Neuron (in vitro differentiated cells): Measurements from ENCODE around the gene ANKRD13A.
"Not testable (repeated sequence)": the region's sequence is repeated elsewhere in the genome, so short reads cannot be mapped to it uniquely, and the experiment has no call there.

Source experiments
- H2AFZ ChIP-seq: one replicate; pipeline ENCODE4 v1.6.1; 2013; ENCODE audit warnings: low read depth, mild to moderate bottlenecking, inconsistent platforms, low read length, moderate library complexity
- H3K27me3 ChIP-seq: one replicate; pipeline ENCODE4 v1.6.1; 2013; ENCODE audit warnings: low read length; ENCODE audit not compliant: insufficient read depth
- H3K36me3 ChIP-seq: one replicate; pipeline ENCODE4 v1.6.1; 2013; ENCODE audit warnings: low read length; ENCODE audit not compliant: insufficient read depth
- H3K4me1 ChIP-seq: one replicate; pipeline ENCODE4 v1.6.1; 2013; ENCODE audit warnings: low read length; ENCODE audit not compliant: insufficient read depth
- H3K4me3 ChIP-seq: 2 replicates; pipeline ENCODE4 v1.5.1; 2013; ENCODE audit warnings: mild to moderate bottlenecking, low read length, moderate library complexity
- H3K9me3 ChIP-seq: one replicate; pipeline ENCODE4 v1.6.1; 2013; ENCODE audit warnings: low read length

The ANKRD13A gene

DNA sequence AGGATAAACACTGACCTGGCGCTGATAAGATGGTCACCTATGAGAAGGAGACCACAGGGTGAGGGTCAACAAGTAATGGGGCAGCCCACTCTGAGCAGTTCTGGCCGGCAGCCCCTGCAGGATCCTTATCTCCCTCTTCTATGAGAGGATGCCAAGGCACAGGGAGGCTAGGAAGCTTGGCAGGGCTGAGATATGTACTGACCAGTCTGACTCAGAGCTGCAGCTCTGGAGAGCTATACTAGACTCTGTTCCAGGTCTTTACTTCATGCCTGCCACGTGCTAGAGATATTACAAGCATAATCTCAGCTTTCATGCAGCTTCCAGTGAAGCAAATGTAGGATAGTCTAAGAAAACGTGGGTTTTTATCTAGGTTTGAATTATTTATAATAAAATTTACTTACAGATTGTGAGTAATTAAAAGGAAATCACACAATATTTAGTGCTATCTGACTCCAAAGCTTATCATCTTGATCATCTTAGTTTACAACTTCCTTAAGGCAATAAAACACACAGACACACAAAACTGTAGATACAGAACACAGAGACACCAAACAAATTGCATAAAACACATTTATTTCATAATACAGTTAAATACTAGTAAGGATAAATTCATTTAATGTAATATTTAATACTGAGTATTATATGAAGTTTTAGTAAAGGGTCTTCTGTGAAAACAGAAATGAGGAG is 35.3 kb upstream of the ANKRD13A start:
- H2AFZ ChIP-seq: no peak overlapping the region
- H3K9me3 ChIP-seq: no peaks in the 10 kb centered on the region
- no peaks in the 10 kb centered on the region for H3K4me1 ChIP-seq
- peaks cover 42% of the 10 kb centered on the region for H3K36me3 ChIP-seq
- H3K4me3 ChIP-seq: no peak overlapping the region
- no peaks in the 10 kb centered on the region for H3K27me3 ChIP-seq

DNA sequence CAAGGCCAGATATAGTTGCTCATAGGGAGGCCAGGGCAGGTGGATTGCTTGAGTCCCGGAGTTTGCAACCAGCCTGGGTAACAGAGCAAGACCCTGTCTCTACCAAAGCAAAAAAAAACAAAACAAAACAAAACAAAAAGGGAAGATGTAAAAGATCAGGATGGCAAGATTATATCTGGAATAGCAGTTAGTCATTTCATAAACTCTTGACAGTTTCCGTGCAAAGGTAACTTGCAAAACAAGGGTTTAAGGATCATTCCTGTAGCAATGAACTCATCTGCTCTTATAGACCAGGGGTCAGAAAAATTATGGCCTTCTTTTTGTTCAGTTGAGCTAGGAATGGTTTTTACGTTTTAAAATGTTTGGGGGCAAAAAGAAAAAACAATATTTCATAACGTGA is 32.7 kb upstream of the ANKRD13A start:
- Histone ChIP-seq H3K36me3 (peaks cover 40% of the 10 kb centered on the region), H2AFZ (no peak overlapping the region), H3K9me3 (no peaks in the 10 kb centered on the region), H3K27me3 (no peaks in the 10 kb centered on the region), H3K4me1 (no peaks in the 10 kb centered on the region), H3K4me3 (no peak overlapping the region)

- Histone ChIP-seq H3K36me3 (peaks cover 36% of the 10 kb centered on the region), H2AFZ (no peak overlapping the region), H3K4me3 (no peak overlapping the region), H3K4me1 (no peaks in the 10 kb centered on the region), H3K27me3 (no peaks in the 10 kb centered on the region), H3K9me3 (no peaks in the 10 kb centered on the region)
Observed at GRCh38 chr12:109967383-109968031, 31.7 kb upstream of the ANKRD13A start.

GRCh38 chr12:109968032-109968420 is 31.2 kb upstream of the ANKRD13A start:
- Histone ChIP-seq H3K9me3 (no peaks in the 10 kb centered on the region), H3K4me3 (no peak overlapping the region), H3K36me3 (peaks cover 39% of the 10 kb centered on the region), H3K27me3 (no peaks in the 10 kb centered on the region), H2AFZ (no peak overlapping the region), H3K4me1 (no peaks in the 10 kb centered on the region)

GRCh38 chr12:109968801-109969200 is 30.4 kb upstream of the ANKRD13A start:
- Histone ChIP-seq H3K36me3 (peaks cover 37% of the 10 kb centered on the region), H2AFZ (no peak overlapping the region), H3K4me1 (no peaks in the 10 kb centered on the region), H3K4me3 (no peak overlapping the region), H3K27me3 (no peaks in the 10 kb centered on the region), H3K9me3 (no peaks in the 10 kb centered on the region)

DNA sequence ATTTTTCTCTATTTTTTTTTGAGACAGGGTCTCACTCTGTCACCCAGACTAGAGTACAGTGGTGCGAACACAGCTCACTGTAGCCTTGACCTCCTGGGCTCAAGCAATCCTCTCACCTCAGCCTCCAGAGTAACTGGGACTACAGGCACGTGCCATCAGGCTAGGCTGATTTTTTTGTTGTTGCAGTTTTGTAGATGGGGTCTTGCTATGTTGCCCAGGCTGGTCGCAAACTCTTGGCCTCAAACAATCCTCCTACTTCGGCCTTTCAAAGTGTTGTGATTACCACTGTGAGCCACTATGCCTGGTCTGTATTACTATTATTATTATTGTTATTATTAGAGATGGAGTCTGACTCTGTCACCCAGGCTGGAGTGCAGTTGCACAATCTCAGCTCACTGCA is 26.4 kb upstream of the ANKRD13A start:
- Histone ChIP-seq H2AFZ (no peak overlapping the region), H3K9me3 (no peaks in the 10 kb centered on the region), H3K27me3 (no peaks in the 10 kb centered on the region), H3K4me3 (no peak overlapping the region), H3K36me3 (peaks cover 36% of the 10 kb centered on the region), H3K4me1 (no peaks in the 10 kb centered on the region)

GRCh38 chr12:109981311-109981710 is 17.9 kb upstream of the ANKRD13A start:
- no peaks in the 10 kb centered on the region for H3K4me1 ChIP-seq
- H2AFZ ChIP-seq: no peak overlapping the region
- H3K27me3 ChIP-seq: no peaks in the 10 kb centered on the region
- peaks cover 65% of the 10 kb centered on the region for H3K36me3 ChIP-seq
- H3K4me3 ChIP-seq: no peak overlapping the region
- H3K9me3 ChIP-seq: no peaks in the 10 kb centered on the region

DNA sequence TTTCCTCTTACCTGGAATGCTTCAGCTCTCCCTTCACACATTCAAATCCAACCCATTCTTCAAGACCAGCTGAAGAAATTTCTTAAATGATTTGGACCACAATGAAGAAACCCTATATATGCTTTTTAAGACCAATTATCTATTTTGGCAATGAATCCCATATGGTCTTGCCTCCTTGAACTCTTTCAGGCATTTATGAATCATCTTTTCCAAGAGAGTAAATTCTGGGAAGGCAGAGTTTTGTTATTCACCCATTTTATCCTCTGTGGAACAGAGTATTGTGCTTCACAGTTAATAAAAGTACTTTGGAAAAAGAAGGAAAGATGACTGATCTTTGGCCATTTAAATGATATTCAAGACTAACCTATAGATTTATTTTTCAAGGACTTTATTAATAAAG is 17.0 kb upstream of the ANKRD13A start:
- Histone ChIP-seq H3K9me3 (no peaks in the 10 kb centered on the region), H3K36me3 (peaks cover 58% of the 10 kb centered on the region), H3K27me3 (no peaks in the 10 kb centered on the region)

GRCh38 chr12:109983432-109984142 is 15.6 kb upstream of the ANKRD13A start:
- Histone ChIP-seq H3K4me3 (no peak overlapping the region), H3K27me3 (no peaks in the 10 kb centered on the region), H3K4me1 (no peaks in the 10 kb centered on the region), H3K36me3 (peaks cover 61% of the 10 kb centered on the region), H2AFZ (no peak overlapping the region), H3K9me3 (no peaks in the 10 kb centered on the region)

More for the DNA sequence above, 17.0 kb upstream of the ANKRD13A start:
- no peak overlapping the region for H2AFZ ChIP-seq
- H3K4me3 ChIP-seq: no peak overlapping the region
- no peaks in the 10 kb centered on the region for H3K4me1 ChIP-seq

DNA sequence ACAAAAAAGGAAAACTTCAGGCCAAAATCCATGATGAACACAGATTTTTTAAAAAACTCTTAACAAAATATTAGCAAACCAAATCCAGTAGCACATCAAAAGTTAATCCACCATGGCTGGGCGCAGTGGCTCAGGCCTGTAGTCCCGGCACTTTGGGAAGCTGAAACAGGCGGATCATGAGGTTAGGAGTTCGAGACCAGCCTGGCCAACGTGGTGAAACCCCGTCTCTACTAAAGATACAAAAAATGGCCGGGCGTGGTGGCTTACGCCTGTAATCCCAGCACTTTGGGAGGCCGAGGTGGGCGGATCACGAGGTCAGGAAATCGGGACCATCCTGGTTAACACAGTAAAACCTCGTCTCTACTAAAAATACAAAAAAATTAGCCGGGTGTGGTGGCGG is 13.0 kb upstream of the ANKRD13A start:
- not testable (repeated sequence) for H3K4me1 ChIP-seq, H2AFZ ChIP-seq
- peaks cover 57% of the 10 kb centered on the region for H3K36me3 ChIP-seq

GRCh38 chr12:109987615-109988014 is 11.6 kb upstream of the ANKRD13A start:
- H2AFZ ChIP-seq: no peak overlapping the region
- no peaks in the 10 kb centered on the region for H3K27me3 ChIP-seq
- H3K4me3 ChIP-seq: no peak overlapping the region
- no peaks in the 10 kb centered on the region for H3K9me3 ChIP-seq
- no peaks in the 10 kb centered on the region for H3K4me1 ChIP-seq
- peaks cover 53% of the 10 kb centered on the region for H3K36me3 ChIP-seq

More for the DNA sequence above, 13.0 kb upstream of the ANKRD13A start:
- H3K4me3 ChIP-seq, H3K27me3 ChIP-seq, H3K9me3 ChIP-seq: not testable (repeated sequence)

- no peaks in the 10 kb centered on the region for H3K27me3 ChIP-seq
- H3K9me3 ChIP-seq: no peaks in the 10 kb centered on the region
- H3K36me3 ChIP-seq: peaks cover 46% of the 10 kb centered on the region
- H3K4me1 ChIP-seq: no peaks in the 10 kb centered on the region
- H2AFZ ChIP-seq: no peak overlapping the region
- no peak overlapping the region for H3K4me3 ChIP-seq
Observed at GRCh38 chr12:109988274-109988673, 11.0 kb upstream of the ANKRD13A start.

- Histone ChIP-seq H2AFZ (no peak overlapping the region), H3K4me3 (no peak overlapping the region), H3K36me3 (peaks cover 40% of the 10 kb centered on the region), H3K27me3 (no peaks in the 10 kb centered on the region), H3K4me1 (no peaks in the 10 kb centered on the region), H3K9me3 (no peaks in the 10 kb centered on the region)
Observed at GRCh38 chr12:109988903-109989302, 10.3 kb upstream of the ANKRD13A start.
